ENCODE data around the gene OR10G7.

Gene OR10G7, protein sequence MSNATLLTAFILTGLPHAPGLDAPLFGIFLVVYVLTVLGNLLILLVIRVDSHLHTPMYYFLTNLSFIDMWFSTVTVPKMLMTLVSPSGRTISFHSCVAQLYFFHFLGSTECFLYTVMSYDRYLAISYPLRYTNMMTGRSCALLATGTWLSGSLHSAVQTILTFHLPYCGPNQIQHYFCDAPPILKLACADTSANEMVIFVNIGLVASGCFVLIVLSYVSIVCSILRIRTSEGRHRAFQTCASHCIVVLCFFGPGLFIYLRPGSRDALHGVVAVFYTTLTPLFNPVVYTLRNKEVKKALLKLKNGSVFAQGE

DNA sequence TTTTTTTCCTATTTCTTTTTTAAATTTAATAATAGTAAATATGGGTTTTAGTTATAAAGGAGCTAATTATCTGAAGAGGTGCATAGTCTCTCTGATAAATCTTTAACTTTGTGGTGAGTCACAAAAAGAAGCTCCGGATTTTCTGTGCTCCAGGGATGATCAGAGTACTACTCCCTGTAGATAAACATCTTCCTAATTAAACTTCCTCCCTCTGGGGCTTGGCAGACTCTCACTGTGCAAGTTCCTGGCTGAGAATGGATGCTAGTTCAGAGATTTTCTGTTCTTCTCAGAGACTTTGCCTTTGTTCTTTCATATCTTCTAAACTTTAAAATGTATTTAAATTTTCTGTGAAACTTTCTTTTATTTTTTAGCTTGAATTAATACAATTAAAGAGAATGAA is at the start of gene OR10G7:
OR10G7 (minus strand) TSS at position 72 of the 400 bp plus-strand sequence. CDS start 2,324 bp downstream, outside the sequence.
- no peak for DNase-seq (ENCODE audit: low read depth)

DNA sequence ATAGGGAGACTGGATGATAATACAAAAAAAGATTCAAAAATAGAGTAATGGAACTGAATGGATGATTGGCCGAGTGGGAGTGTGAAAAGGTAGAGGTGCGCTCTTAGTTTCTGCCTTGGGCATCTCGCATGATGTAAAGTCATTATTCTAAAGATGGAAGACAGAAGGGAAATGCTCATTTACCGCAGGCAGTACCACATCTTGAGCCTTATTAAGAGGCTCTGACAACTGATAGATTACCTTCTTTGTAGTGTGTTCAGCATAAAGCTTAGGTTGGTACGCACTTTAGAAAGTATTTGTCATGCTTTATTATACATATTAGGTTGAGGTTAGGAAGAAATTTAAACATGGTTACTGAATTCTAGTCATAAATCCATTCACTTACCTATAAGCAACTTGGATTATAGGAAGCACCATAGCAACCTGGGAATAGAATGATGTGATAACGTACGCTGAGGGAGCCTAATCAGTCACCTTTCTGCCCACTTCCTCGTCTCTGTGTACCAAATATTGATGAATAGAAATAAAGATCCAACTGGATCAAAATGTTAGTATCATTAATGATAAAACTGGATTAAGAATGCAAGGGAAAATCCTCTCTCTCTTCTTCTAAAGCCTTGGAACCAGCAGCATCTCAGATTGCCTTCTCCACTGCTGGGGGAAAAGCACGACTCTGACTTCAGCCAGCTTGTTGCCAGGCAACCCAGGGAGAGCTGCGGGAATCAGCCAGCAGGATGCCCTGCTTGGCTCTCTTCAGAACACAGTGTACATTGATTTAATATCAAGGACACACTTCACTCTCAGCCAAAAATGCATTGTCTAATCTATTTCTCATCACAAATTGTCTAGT is 45.1 kb upstream of the OR10G7 start:
- no peak for DNase-seq (ENCODE audit: low read depth)

DNA sequence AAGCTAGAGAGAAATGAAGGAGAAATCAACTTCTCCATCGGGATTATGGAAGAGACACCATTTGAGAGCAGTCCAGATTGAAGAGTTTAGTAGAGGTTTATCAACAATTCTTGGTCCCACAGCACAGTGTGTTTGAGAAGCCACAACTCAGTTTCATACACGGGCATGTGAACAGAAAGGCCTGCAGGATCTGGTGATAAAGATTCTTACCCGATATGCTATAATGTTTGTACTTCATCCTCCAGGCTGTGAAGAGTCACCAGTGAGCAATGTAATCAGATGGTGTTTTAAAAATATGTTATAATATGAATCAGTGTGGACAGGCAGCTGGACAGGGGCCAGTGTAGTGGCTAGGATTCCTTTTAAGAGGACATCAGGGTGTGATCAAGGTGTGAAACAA is 44.5 kb upstream of the OR10G7 start:
- no peak for DNase-seq (ENCODE audit: low read depth)

DNA sequence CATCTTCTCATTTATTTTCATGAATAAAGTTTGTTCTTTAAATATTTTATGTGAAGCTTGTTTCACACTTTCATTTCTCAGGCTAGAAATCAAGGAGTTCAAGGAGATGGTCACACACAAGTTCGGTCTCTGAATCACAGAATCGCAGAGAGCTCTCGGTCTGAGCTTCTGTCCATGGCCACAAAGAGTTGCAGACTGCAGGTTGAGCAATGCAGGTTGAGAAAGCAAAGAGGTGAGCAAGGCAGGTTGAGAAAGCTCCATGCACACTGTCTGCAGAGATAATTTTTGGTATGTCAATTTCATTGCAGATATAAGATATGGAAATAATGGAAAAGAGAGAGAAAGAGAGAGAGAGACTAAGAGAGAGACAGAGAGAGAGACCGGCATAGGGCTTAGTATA is 41.2 kb upstream of the OR10G7 start:
- DNase-seq (ENCODE audit: low read depth), result no peak

DNA sequence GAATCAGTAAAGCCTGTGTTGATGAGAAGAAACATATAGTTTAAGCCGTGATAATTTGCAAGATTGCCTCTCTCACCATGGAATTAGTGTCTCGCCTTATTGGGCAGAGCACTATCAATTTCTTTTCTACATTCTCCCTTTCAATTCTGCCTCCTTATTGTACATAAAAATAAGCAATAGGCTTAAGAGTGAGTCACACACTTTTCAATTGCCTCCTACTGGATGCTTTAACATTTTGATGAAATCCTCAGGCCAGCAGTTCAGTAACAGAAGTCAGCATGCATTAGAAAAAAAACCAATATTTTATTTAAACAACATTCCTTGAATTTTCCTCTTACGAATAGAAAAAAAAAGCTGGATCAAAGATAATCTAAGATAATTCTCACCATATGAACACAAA is 40.4 kb upstream of the OR10G7 start:
- no peak for DNase-seq (ENCODE audit: low read depth)

DNA sequence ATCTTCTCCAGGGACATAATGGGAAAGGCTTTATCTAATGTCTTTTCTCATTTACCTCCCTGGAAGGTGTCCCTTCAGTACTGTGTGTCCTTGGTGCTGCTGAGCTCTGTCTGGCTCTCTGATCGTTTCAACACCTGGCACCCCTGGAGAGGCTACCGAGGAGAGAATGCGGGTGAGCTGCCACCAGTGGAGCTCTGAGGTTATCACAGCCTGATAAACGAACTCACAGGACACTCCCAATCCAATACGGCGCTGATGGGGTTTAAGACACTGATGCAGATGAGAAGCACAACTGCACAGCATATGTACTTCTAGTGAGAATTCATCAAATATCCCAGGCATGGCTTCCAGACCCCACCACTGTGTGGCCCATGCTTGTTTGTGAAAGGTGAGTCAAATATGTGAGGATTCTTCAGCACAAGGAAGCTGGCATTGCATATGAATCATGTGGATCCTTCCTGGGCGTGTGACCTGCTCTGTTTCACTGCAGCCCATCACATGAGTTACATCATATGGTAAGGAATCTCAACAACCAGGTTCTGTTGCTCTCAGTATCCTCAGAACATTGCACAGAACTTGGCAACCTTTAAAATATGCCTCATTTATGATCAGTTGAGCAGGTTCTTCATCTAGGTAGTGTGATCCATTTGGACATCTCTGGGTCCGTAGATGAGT is 39.3 kb upstream of the OR10G7 start:
- DNase-seq (ENCODE audit: low read depth), result no peak

DNA sequence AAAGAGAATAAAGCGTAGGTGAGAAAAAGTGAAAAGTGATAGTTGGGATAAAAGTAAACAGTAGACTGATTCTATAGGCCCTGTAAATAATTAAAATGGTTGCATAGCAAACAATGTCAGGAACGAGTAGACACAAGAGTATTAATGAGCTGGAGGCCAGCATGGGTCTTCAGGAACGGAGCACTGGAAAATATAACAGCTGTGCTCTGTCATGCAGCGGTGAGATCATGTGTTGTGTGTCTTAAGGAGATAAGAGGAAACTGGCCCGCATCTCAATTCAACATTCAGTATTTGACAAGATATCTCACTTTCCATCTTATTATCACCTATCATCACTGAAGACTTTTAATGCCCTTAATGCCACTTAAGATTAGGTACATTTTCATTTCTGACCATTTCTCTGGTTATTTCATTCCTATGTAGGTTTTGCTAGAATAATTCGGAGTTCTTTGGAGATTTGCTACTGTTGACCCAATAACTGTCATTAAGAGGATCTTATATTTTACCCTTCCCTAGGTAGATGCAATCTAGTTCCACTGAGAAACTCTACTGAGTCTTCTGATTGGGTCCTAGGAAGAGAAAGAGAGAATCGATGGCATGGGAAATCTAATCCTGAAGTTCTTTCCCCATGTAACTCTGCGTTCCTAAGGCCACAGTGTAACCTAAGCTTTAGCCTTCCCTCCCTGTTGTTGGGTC is 38.7 kb upstream of the OR10G7 start:
- peak; percentile 75 for DNase-seq (ENCODE audit: low read depth)

DNA sequence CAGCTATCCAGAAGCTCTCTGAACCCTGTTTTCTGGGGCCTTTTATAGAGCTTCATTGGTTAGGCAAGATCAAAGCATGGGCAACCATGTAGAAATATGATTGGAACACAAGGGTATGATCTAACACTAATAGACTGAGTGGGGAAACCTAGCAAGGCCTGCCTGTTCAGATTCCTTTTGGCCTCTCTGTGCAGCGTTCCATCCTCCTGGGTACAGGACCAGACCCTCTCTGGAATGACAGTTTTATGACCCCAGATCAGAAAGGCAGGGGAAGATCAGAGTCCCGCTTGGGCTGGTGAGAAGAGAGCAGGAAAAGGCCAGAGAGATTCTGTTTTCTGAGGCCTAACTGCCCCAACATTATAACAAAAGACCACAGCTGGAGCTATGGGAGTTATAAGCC is 37.5 kb upstream of the OR10G7 start:
- no peak for DNase-seq (ENCODE audit: low read depth)

DNA sequence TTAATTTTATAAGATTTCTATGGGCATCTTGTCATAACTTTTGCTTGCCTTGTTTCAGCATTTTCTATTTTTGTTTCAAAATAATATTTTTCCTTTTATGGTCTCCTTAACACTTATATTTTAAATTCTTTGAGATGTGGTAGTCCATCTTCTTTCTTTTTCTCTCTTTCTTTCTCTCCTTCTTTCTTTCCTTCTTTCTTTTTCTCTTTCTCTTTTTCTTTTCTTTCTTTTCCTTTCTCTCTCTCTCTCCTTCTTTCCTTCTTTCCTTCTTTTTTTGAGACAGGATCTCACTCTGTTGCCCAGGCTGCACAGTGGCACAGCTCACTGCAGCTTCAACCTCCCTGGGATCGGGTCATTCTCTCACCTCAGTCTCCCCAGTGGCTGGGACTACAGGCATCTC is 36.1 kb upstream of the OR10G7 start:
- DNase-seq (ENCODE audit: low read depth), result no peak

DNA sequence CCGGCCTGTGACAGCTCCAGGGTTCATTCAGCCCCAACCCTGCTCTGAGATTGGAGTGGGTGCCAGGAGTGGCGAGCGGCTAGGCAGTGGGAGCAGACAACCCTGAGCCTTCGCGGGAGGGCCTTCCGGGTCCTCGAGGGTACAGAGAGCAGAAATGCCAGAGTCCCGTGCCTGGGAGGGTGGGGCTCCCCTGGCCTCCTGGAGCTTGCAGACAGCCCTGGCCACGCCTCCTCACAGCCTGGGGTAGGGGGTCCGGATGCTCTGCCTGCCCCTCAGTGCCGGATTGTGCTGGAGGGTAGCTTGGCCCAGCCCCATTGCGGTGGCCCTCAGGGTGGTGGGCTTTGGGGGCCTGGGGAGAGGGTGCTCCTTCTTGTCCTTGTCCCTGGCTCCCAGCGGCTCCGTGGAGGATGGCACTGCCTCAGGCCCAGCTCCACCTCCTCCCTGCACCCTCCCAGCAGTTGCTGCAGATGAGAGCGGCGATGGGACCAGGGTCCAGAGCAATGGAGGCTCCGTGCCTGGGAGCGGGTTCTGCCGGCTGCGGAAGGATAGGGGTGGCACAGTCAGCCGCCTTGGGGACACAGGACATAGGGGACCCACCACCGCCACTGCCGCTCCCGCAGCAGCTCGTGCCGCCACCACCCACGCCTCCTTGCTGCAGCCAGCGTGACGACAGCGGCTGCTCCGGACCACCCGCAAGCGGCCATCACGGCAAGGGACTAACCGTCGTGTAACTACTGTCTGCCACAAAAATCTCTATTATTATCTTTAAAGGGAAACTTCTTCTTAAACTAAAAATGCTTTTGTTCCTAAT is 34.9 kb upstream of the OR10G7 start:
- DNase-seq (ENCODE audit: low read depth), result no peak

DNA sequence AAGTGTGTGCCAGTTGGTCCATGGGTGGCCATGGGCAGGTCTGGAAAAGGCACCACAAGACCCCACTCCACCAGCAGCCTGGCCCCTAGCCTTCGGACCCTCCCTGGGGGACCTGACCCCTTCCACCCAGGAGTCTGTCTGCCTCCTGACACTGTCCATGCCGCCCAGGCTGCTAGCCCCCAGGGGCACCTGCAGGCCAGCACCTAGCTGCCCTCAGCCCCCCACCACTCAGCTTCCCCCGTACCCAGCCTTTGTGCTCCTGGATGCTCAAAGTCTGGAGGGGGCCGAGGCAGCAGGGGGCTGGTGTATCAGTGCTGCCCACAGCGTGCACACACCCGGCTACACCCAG is 34.3 kb upstream of the OR10G7 start:
- no peak for DNase-seq (ENCODE audit: low read depth)

DNA sequence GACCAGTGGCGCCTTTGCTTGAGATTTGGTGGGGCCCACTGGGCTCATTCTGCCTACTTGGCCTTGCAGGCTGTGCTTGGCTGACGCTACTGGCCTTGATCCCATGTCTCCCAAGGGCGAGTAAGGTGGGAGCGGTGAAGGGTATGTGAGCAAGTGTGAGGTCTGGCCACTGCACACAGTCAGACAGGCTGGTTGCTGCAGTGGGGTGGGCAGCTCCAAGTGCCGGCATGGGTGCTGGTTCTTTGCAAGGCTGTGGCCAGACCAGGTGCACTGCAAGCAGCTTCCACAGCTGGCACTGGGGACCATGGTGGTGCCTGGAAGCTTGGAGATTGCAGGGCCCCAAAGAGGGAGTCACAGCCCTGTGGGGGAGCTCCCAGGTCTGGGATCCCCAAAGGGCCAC is 33.4 kb upstream of the OR10G7 start:
- DNase-seq (ENCODE audit: low read depth), result no peak

DNA sequence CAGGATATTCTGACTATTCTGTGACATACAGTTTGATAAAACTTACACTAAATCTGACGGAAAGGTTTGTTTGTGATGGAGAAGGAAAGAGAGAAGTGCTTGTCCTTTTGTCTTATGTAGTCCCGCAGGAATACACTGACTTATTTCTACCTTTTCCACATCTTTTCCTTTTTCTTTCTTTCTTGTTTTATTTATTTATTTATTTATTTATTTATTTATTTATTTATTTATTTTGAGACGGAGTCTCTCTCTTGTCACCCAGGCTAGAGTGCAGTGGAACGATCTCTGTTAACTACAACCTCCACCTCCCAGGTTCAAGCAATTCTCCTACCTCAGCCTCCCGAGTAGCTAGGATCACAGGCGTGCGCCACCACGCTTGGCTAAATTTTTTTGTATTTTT is 31.0 kb upstream of the OR10G7 start:
- DNase-seq (ENCODE audit: low read depth), result no peak

DNA sequence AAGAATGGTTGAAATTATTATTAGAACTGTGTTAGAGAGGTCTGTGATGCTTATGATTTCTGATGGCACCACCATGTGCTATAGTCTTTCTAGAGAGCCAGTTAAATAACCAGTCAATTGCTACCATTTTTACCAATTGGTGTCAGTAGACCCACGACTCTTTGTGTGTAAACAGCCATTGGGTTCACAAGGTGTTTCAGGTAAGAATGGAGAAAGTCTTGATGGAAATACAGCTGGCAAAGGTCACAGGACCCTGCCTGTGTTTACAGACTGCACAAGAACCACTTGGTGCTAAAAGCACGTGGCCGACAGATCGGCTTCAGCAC is 30.5 kb upstream of the OR10G7 start:
- no peak for DNase-seq (ENCODE audit: low read depth)

DNA sequence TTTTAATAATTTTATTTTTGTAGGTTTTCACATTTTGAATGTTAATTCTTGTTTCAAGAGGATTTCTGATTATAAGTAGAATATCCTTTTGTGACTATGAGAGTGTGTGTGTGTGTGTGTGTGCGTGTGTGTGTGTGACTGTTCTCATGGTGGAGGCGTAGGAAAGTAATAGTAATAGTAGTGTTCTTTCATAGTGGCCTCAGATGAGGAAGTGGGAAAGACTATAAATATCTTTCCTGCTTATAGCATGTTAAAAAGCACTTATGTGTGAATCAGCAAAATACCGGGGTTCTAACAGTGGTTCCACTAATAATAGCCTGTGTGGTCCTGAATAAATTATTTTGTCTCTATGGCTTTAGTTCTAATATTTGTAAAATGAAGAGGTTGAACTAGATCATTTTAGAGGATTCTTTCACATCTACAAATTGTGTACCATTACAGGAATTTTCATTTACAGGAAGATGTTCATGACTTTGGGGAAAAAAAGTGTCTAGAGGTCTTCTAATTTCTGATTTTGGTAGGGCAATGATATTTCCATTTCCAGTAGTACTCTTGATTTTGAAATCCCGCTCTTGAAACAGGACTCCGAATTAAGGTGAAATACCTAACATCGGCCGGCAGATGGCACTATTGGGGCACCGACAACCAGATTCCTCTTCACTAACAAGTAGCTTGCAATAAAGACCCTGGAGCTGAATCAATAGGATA is 29.9 kb upstream of the OR10G7 start:
- peak; percentile 58 for DNase-seq (ENCODE audit: low read depth)

DNA sequence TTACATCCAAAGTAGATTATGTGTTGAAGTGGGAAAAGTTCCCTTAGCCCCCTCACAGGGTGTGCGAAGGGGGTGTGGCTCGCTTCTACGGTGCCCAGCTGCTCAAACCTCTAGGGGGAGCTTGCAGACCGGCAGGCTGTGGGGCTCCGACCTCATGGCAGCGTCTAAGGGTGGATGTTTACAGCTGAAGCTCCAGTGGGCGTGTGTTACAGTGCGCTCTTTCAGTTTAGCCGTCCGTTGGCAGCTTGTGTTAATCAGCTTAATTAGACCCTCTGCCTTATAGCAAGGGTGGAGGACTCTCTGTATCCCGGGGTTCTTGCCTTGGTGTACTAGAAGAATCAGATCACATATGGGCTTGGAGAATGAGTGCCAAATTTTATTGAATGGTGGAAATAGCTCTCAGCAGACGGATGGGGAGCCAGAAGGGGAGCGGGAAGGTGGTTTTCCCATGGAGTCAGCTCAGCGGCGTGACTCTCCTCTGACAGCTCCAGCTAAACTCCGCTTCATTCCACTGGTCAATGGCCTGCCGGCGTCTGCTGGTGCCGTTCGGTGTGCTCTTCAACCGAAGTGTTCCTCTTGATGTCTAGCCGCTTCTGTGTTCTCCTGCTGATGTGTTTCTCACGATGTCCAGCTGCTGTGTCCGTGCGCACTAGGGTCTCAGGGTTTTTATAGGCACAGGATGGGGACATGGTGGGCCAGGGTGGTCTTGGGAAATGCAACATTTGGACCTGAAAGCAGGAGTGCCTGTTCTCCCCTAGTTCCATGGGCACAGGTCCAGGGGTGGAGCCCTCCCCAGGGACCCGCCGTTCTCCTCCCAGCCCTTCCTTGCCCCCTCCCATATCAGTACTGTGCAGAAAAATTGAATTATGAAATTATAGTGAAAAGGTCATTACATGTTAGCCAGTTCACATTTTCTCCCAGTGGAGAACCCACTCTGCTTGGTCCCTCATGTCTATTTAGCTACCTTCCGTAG is 28.6 kb upstream of the OR10G7 start:
- peak; percentile 15 for DNase-seq (ENCODE audit: low read depth)

DNA sequence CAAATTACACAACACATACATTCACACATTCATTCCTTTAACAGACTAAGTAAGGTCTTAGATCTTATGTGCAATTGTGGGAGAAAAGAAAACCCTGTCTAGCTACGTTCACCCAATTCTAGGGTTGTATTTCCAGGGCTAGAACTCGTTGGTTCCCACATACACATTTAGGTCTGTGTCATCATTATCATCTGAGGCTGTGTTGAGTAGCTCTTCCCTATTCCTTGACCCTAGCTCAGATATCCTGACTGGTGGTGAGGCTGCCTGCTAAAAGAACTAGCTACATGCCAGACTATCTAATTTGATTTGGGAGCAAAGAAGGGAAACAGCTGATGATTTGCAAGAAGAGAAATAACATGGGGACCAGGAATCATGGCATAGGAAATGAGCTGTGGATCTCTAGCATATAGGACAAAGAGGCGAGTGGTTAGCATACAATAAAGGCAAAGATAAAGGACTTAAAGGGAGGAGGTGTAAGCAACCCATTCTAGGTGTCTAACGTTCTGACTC is 27.5 kb upstream of the OR10G7 start:
- no peak for DNase-seq (ENCODE audit: low read depth)

DNA sequence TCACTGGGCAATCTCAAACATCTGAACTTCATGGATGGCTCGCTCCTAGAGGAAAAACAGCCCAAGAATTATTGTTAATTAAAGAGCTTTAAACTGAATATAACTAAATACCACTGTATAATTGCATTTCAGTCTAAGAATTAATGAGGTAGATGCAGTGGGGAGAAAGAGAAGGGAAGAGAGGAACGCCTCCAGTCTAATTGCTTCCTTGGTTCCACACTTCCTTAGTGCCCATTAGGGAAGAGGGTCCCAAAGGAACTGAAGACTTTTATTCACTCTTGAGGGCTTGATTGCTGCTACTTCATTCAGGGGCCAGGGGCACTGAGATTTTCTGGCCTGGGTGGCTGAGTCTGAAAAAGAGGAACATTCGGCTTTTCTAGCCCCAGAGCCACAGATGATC is 11.8 kb upstream of the OR10G7 start:
- DNase-seq (ENCODE audit: low read depth), result no peak

DNA sequence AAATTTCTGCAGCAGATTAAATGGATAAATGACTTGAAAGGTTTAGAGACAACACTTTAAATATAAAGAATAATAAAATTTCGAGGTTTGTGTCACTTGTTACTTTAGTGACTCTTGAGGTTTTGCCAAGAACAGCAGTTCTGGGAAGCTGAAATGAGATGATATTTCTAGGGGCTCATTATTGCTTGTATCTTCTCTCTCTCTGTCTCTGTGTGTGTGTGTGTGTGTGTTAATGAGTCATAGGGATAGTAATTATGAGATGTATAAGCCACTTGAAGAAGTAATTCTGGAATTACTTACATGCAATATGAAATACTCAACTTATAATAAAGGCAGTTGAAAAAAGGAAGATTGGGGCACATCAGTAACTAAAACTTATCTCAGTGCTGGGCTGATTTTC is 9.6 kb upstream of the OR10G7 start:
- DNase-seq (ENCODE audit: low read depth), result no peak

DNA sequence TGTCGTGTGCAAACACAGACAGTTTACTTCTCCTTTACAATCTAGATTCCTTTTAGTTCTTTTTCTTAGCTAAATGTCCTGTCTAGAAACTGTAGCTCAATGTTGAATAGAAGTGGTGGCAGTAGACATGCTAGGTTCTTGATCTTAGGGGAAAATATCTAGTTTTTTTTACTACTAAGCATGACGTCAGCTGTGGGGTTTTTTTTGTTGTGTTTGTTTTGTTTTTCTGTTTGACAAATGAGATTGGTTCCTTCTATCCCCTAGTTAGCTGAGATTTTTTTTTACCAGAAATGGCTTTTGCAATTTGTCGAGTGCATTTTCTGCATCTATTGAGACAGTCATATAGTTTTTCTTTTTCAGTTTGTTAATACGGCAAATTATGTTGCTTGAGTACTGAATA is 2.3 kb upstream of the OR10G7 start:
- DNase-seq (ENCODE audit: low read depth), result no peak
